HG02642 (cell line): ENCODE results near the gene SULT1A2.
"Not testable (repeated sequence)": the region's sequence is repeated elsewhere in the genome, so short reads cannot be mapped to it uniquely, and the experiment has no call there.

Source experiments
- ATAC-seq: cut with Tn5 transposase; IDR thresholded peaks from one replicate; pipeline ENCODE4 v1.9.1; 2021; ENCODE audit warnings: mild to moderate bottlenecking; ENCODE audit not compliant: unreplicated experiment, poor library complexity

SULT1A2 gene

GRCh38 chr16:28596840-28597691 is at the start of gene SULT1A2:
Gene SULT1A2, minus strand, starts transcription at chr16:28597050. Its CDS starts 1,120 bp downstream, at chr16:28595930.
- ATAC-seq: no peak

GRCh38 chr16:28639959-28640358 is 43.1 kb upstream of the SULT1A2 start:
- not testable (repeated sequence) for ATAC-seq

GRCh38 chr16:28638359-28638758 is 41.5 kb upstream of the SULT1A2 start:
- not testable (repeated sequence) for ATAC-seq

- not testable (repeated sequence) for ATAC-seq
Observed at GRCh38 chr16:28637765-28638164, 40.9 kb upstream of the SULT1A2 start, which contains the start of gene NPIPB8. Gene NPIPB8, plus strand, starts transcription at chr16:28638065. Its CDS starts 296 bp downstream, at chr16:28638361.

- ATAC-seq: not testable (repeated sequence)
Observed at GRCh38 chr16:28636093-28636823, 39.4 kb upstream of the SULT1A2 start.

GRCh38 chr16:28630905-28631304 is 34.1 kb upstream of the SULT1A2 start:
- not testable (repeated sequence) for ATAC-seq

- ATAC-seq: no peak
Observed at GRCh38 chr16:28623172-28623711, 26.4 kb upstream of the SULT1A2 start.

GRCh38 chr16:28622532-28623171 is 25.8 kb upstream of the SULT1A2 start:
- ATAC-seq: not testable (repeated sequence)

- ATAC-seq: no peak
Observed at GRCh38 chr16:28621481-28622155, 24.8 kb upstream of the SULT1A2 start.

- ATAC-seq: not testable (repeated sequence)
Observed at GRCh38 chr16:28620316-28620715, 23.5 kb upstream of the SULT1A2 start.

GRCh38 chr16:28617874-28618273 is 21.0 kb upstream of the SULT1A2 start:
- no peak for ATAC-seq

GRCh38 chr16:28616636-28617035 is 19.8 kb upstream of the SULT1A2 start:
- ATAC-seq: no peak

- ATAC-seq: not testable (repeated sequence)
Observed at GRCh38 chr16:28616224-28616577, 19.4 kb upstream of the SULT1A2 start.

GRCh38 chr16:28615486-28616223 is 18.8 kb upstream of the SULT1A2 start:
- ATAC-seq: not testable (repeated sequence)

- not testable (repeated sequence) for ATAC-seq
Observed at GRCh38 chr16:28614561-28614960, 17.7 kb upstream of the SULT1A2 start.

GRCh38 chr16:28613912-28614311 is 17.1 kb upstream of the SULT1A2 start:
- ATAC-seq: not testable (repeated sequence)

GRCh38 chr16:28612359-28613280 is 15.8 kb upstream of the SULT1A2 start:
- peak; percentile 52 for ATAC-seq

GRCh38 chr16:28610595-28611191 is 13.8 kb upstream of the SULT1A2 start:
- no peak for ATAC-seq
